ENCODE measurements around the gene DENND5B. TPM values are rescaled to one million over a fixed set of nuclear protein-coding genes. Genes with fewer than 3 reads are reported as not detected.

The DENND5B gene
- 3.8 TPM for polyA plus RNA-seq (2012; ENCODE audit: insufficient read length, low read depth)

DNA sequence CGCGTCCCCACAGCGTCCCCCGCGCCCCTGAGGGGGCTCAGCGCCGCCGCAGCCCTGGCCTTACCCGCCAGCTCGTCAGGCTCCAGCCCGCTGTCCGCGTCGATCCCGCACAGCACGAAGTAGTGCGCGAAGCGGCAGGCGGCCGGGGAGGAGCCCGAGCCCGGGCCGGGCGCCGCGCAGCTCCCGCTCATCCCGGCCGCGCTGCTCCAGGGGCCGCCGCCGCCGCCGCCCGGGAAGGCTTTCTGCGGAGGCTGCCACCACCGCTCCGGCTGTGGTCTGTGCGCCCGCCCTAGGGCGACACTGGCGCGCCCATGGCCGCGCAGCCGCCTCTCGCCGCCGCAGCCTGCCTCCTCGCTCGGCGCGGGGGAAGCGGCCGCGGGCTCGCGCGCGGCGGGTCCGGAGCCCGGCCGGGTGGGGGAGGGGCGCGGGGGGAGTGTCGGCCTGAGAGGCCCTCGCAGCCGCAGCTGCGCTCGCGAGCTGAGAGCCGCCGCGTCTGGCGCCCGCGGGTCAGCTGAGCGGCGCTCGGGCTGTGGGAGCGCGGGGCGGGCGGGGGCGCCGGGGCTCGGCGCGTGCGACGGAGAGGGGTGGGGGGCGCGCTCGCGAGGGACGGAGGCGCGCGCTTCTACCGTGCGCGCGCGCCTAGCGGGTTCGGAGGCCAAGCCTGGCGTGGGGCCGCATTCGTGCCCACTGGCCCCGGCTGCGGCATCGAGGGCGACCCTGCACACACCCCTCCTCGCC, at the start of gene DENND5B:
TSS of gene DENND5B (minus strand) at position 495 of the 738 bp plus-strand sequence. CDS start at position 191, 304 bp downstream.
- TF ChIP-seq TAF1 (IDR thresholded peaks at IDR 0.05; ENCODE audit: borderline replicate concordance, insufficient read depth, low read length) (0 out of 2 replicates have a peak, but pooled peaks have one; percentile 11), FOXP2 (optimal IDR thresholded peaks at IDR 0.05; ENCODE audit: borderline replicate concordance, extremely low read depth, extremely low read length, insufficient read depth) (no peak)

DNA sequence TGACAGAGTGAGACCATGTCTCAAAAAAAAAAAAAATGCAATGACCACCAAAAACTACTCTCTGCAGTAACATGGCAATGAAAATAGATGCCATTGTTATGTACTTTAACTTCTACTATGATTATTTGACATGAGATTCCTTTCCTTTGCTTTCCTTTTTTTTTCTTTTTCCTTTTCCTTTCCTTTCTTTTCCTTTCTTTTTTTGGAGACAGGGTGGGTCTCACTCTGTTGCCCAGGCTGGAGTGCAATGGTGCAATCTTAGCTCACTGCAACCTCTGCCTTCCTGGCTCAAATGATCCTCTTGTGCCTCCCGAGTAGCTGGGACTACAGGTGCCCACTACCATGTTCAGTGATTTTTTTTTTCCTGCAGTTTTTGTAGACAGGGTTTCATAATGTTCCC, 43.7 kb upstream of the DENND5B start:
- TF ChIP-seq, protein P1, sequence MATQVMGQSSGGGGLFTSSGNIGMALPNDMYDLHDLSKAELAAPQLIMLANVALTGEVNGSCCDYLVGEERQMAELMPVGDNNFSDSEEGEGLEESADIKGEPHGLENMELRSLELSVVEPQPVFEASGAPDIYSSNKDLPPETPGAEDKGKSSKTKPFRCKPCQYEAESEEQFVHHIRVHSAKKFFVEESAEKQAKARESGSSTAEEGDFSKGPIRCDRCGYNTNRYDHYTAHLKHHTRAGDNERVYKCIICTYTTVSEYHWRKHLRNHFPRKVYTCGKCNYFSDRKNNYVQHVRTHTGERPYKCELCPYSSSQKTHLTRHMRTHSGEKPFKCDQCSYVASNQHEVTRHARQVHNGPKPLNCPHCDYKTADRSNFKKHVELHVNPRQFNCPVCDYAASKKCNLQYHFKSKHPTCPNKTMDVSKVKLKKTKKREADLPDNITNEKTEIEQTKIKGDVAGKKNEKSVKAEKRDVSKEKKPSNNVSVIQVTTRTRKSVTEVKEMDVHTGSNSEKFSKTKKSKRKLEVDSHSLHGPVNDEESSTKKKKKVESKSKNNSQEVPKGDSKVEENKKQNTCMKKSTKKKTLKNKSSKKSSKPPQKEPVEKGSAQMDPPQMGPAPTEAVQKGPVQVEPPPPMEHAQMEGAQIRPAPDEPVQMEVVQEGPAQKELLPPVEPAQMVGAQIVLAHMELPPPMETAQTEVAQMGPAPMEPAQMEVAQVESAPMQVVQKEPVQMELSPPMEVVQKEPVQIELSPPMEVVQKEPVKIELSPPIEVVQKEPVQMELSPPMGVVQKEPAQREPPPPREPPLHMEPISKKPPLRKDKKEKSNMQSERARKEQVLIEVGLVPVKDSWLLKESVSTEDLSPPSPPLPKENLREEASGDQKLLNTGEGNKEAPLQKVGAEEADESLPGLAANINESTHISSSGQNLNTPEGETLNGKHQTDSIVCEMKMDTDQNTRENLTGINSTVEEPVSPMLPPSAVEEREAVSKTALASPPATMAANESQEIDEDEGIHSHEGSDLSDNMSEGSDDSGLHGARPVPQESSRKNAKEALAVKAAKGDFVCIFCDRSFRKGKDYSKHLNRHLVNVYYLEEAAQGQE (IDR thresholded peaks at IDR 0.05; ENCODE audit: insufficient read depth in 1 of 2, low read depth in 2 of 2, low read length in 2 of 2): no peak
- TF ChIP-seq TAF1 (IDR thresholded peaks at IDR 0.05; ENCODE audit: borderline replicate concordance, insufficient read depth, low read length) (no peak), POLR2AphosphoS5 (IDR thresholded peaks at IDR 0.05; ENCODE audit: low read depth, low read length) (no peak), FOXP2 (optimal IDR thresholded peaks at IDR 0.05; ENCODE audit: borderline replicate concordance, extremely low read depth, extremely low read length, insufficient read depth) (no peak), SIN3A (IDR thresholded peaks at IDR 0.05; ENCODE audit: borderline replicate concordance, insufficient read depth, low read length) (no peak)

DNA sequence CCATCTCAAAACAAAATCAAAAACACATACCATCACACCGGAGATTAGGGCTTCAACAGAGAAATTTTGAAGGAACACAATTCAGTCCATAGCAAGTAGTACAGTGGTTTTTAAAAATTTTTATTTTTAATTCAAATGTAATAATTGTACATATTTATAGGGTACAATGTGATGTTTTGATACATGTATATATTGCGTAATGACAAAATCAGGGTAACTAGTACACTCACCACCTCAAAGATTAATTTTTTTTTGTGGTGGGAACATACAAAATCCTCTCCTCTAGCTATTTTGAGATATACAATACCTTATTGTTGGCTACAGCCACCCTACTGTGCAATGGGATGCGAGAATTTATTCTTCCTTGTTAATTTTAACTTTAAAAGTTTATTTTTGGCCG, 42.5 kb upstream of the DENND5B start:
- TF ChIP-seq TAF1 (IDR thresholded peaks at IDR 0.05; ENCODE audit: borderline replicate concordance, insufficient read depth, low read length): no peak
- TF ChIP-seq, protein P1 (IDR thresholded peaks at IDR 0.05; ENCODE audit: insufficient read depth in 1 of 2, low read depth in 2 of 2, low read length in 2 of 2): no peak
- no peak for TF ChIP-seq POLR2AphosphoS5 (IDR thresholded peaks at IDR 0.05; ENCODE audit: low read depth, low read length)
- no peak for TF ChIP-seq SIN3A (IDR thresholded peaks at IDR 0.05; ENCODE audit: borderline replicate concordance, insufficient read depth, low read length)
- TF ChIP-seq FOXP2 (optimal IDR thresholded peaks at IDR 0.05; ENCODE audit: borderline replicate concordance, extremely low read depth, extremely low read length, insufficient read depth): no peak

DNA sequence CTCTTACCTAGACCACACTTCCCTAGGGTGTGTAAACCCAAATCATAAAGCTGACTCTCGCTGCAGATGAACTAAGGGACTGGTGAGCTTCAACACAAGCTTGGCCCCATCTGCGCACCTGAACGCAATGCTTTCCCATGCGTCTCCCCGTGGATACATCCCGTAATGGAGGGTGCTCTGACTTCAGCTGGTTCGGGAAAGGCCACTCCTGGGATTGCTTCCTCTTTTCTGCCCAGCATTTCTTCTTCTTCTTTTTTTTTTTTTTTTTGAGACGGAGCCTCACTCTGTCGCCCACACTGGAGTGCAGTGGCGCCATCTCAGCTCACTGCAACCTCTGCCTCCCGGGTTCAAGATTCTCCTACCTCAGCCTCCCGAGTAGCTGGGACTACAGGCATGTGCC, 40.9 kb upstream of the DENND5B start:
- TF ChIP-seq, protein P1 (IDR thresholded peaks at IDR 0.05; ENCODE audit: insufficient read depth in 1 of 2, low read depth in 2 of 2, low read length in 2 of 2): no peak
- TF ChIP-seq POLR2AphosphoS5 (IDR thresholded peaks at IDR 0.05; ENCODE audit: low read depth, low read length) (no peak), SIN3A (IDR thresholded peaks at IDR 0.05; ENCODE audit: borderline replicate concordance, insufficient read depth, low read length) (no peak), FOXP2 (optimal IDR thresholded peaks at IDR 0.05; ENCODE audit: borderline replicate concordance, extremely low read depth, extremely low read length, insufficient read depth) (no peak), TAF1 (IDR thresholded peaks at IDR 0.05; ENCODE audit: borderline replicate concordance, insufficient read depth, low read length) (no peak)

DNA sequence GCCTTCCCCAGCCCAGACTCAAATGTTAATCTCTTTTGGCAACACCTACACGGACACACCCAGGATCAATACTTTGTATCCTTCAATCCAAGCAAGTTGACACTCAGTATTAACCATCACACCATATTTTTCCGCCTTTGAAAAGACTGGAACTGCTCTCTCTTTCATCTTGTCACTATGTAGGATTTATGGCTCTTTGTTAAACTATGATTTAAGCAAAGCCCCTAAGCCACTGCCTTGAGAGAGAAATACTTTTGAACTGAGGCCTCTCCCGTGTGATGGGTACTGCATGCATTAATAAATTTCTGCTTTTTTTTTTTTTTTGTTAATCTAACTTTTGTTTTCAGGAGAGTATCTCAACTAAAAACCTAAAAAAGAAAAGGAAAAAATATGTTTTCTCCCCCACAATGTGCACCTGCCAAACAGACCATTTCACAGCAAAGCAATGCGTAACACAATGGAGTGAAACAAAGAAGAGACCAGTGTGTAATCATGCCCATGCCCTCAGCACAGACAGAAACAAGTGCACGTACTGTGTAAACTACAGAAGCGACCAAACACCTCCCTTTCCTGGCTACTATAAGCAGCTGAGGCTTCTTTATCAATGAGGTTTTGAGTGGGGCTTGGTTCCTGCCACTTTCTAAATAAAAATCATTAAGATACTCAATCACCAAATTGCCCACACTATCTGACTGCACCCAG, 40.2 kb upstream of the DENND5B start:
- TF ChIP-seq SIN3A (IDR thresholded peaks at IDR 0.05; ENCODE audit: borderline replicate concordance, insufficient read depth, low read length): no peak

Data from PFSK-1 (cell line).